VCaP (cell line): ENCODE measurements around the gene SDK2.

Experiments used
- H3K27ac ChIP-seq: fragments of 450-650 bp; 2 replicates; pipeline ENCODE4 v1.5.1; 2017
- TF ChIP-seq, protein P1 (sequence below): fragments of 450-650 bp; conservative IDR thresholded peaks from 2 replicates; pipeline ENCODE4 v1.5.1; 2017; ENCODE audit warnings: mild to moderate bottlenecking, moderate library complexity

SDK2 gene

DNA sequence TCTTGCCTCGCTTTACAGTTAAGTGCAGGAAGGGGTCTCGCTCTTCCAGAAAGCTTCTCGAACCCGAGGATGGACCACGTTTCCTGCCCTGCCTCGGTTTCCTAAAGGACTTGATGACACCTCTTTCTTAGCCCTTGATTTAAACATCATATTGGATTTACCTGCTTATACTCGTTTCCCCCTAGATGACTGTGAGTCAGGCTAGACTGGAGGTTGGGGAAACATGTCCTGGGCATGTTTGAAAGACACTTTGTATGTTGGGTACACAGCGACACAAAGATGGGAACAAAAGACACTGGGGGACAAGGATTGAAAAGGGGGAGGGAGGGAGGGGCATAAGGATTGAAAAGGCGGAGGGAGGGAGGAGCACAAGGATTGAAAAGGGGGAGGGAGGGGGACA lies 30.0 kb downstream of the SDK2 start:
- H3K27ac ChIP-seq = no peak overlapping the region
- TF ChIP-seq, protein P1, sequence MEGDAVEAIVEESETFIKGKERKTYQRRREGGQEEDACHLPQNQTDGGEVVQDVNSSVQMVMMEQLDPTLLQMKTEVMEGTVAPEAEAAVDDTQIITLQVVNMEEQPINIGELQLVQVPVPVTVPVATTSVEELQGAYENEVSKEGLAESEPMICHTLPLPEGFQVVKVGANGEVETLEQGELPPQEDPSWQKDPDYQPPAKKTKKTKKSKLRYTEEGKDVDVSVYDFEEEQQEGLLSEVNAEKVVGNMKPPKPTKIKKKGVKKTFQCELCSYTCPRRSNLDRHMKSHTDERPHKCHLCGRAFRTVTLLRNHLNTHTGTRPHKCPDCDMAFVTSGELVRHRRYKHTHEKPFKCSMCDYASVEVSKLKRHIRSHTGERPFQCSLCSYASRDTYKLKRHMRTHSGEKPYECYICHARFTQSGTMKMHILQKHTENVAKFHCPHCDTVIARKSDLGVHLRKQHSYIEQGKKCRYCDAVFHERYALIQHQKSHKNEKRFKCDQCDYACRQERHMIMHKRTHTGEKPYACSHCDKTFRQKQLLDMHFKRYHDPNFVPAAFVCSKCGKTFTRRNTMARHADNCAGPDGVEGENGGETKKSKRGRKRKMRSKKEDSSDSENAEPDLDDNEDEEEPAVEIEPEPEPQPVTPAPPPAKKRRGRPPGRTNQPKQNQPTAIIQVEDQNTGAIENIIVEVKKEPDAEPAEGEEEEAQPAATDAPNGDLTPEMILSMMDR = no peak

DNA sequence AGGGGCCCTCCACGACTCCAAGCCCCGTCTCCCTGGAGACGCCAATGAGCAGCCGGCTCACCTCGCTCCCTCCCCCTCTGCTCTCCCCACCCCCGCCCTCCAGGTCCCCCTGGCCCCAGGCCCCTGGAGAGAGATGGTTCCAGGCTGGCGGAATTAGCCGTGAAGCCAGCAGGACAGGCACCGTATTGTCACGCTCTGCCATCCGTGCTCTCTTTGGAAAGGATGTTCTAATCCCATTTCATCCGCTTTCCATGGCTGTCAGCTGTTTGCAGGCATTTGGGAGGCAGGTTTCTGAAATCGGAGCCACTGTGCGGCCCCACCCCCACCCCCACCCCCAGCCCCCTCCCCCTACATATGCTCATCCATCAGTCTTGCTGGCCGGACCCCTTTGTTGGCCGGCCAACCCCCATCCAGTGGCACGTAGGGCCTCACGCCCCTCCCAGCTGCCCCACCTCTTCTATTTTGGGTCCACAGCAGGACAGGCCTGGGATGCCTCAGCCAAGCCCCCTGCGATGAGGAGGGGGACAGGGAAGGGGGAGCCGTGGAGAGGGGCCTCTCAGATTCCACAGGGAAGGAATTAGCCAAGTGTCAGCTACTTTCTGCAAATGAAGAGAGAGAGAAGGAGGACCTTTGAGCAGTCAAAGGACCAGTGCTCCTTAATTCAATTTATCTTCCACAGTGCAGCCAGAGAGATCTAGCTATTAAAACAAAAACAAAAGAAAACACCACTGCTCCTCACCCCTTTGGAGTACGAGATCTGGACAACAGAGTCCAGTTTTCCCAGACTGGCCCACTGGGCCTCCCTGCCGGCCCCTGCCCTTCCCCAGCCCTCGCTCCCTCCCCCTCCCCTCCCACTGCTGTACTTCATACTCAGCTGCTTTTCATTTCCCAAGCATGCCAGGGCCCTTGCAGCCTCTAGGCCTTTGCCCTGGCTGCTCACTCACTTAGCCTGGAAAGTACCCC lies 30.7 kb downstream of the SDK2 start:
- TF ChIP-seq, protein P1 = no peak
- H3K27ac ChIP-seq = no peak overlapping the region

DNA sequence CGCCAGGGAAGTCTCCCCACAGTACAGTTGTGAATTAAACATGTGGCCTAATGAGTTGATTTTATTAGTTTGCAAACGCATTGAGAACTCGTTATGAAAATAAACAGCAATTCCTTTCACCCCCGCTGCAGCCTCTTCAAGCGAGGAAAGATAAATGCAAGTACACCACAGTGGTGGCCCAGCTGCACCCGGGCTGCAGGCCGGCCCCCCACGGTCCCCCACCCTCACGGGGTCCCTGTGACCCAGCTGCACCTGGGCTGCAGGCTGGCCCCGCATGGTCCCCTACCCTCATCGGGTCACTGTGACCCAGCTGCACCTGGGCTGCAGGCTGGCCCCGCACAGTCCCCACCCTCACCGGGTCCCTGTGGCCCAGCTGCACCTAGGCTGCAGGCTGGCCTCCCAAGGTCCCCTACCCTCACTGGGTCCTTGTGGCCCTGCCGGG lies 32.2 kb downstream of the SDK2 start:
- TF ChIP-seq, protein P1 = no peak
- H3K27ac ChIP-seq = no peak overlapping the region

DNA sequence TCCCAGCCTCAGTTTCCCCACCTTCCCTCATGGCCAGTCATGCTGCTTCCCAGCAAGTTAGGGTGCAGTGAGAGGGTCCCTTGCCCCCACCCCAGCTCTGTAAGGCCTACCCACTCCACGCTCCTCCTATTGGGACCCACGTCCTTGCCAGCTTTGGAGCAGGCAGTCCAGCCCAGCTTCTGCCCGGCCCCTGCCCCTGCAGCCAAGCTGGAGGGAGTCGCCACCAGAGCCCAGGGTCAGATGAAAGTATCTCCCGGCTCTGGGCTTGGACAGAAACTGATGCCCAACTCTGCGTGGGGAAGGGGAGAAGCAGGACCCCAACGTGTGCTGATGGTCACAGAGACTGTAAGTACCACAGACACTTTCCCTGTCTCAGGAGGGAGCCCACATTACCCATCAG lies 32.6 kb downstream of the SDK2 start:
- no peak overlapping the region for H3K27ac ChIP-seq

DNA sequence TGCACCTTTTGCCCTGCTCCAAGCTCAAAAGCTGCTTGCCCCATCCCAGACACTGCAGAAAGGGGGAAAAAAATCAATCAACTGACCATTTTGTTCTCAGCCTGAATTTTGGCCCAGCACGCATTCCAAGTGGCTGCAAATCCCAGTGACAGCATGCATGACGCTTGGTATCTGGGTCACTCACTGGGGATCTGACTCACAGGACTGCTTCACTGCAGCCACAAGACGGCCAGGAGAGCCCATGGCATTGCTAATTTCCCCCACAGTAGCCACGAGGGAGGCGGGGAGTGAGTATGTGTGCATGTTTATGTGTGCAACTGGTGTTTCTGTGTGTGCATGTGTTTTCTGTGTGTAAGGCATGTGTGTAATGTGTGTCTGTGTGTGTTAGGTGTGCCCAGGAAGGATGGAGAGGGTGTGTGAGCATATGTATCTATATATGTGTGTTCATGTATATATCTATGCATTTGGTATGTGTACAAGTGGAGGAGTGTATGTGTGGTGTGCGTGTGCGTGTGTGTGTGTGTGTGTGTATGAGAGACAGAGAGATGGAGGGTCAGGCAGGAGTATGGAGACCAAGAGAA lies 33.8 kb downstream of the SDK2 start:
- H3K27ac ChIP-seq = no peak overlapping the region
- TF ChIP-seq, protein P1 = no peak

More for the DNA sequence above, 32.6 kb downstream of the SDK2 start:
- TF ChIP-seq, protein P1 = no peak

DNA sequence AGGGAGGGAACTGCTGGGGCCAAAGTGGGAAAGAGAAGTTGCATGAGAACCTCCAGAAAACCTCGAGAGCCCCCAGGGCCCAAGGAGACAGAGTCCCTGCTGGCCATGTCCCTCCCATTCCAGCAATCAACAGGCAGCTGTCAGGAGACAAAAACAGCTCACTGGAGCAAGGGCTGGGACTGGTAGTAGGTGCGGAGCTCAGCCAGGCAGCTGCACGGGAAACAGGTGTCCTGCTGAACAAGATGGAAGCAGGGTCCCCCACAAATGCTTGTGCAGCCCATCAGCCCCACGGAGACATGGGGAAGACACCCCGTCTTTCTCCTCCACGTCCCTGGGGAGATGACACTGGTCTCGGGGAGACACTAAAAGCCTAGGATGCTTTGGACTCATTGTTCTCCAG lies 34.5 kb downstream of the SDK2 start:
- TF ChIP-seq, protein P1 = no peak
- no peak overlapping the region for H3K27ac ChIP-seq

DNA sequence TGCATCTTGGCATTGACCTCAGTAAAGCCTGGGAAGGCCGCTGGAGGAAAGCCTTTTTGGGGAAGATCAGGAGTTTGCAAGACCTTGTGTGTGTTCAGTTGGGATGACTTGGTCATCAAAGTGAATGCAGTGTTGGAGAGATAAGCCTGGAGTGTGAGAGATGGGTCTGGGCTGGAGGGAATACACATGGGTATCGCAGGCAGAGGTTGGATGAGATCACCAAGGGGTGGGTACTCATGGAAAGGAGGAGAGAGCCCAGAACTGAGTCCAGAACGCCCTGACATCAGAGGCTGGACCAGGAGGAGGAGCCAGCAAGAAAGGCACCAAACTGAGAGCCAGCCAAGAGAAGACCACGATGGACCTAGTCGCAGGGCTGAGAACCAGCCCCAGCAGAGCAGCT lies 35.2 kb downstream of the SDK2 start:
- H3K27ac ChIP-seq = no peak overlapping the region
- TF ChIP-seq, protein P1 = no peak
